ENCODE measurements around the gene OR6M1.

Gene OR6M1

GRCh38 chr11:123775289-123775688, 30.9 kb downstream of the OR6M1 start:
- no peak for FAIRE-seq

- no peak for FAIRE-seq
Observed at GRCh38 chr11:123773959-123774358, 32.2 kb downstream of the OR6M1 start.

GRCh38 chr11:123773026-123773425, 33.1 kb downstream of the OR6M1 start:
- FAIRE-seq: no peak

GRCh38 chr11:123771664-123772063, 34.5 kb downstream of the OR6M1 start:
- no peak for FAIRE-seq

- FAIRE-seq: no peak
Observed at GRCh38 chr11:123770712-123771111, 35.4 kb downstream of the OR6M1 start.

GRCh38 chr11:123765601-123766000, 40.5 kb downstream of the OR6M1 start:
- FAIRE-seq: no peak

GRCh38 chr11:123762422-123762821, 43.7 kb downstream of the OR6M1 start:
- no peak for FAIRE-seq

GRCh38 chr11:123760894-123761293, 45.3 kb downstream of the OR6M1 start:
- no peak for FAIRE-seq

GRCh38 chr11:123757976-123758375, 48.2 kb downstream of the OR6M1 start:
- no peak for FAIRE-seq

- FAIRE-seq: no peak
Observed at GRCh38 chr11:123755813-123756212, 50.3 kb downstream of the OR6M1 start.

All from TTC549 (cell line).